ENCODE data around the gene CD8B2. TPM values are rescaled to one million over a fixed set of nuclear protein-coding genes. Genes with fewer than 3 reads are reported as not detected.
"Not testable (repeated sequence)": the region's sequence is repeated elsewhere in the genome, so short reads cannot be mapped to it uniquely, and the experiment has no call there.

CD8B2 gene
- total RNA-seq (not detected), polyA plus RNA-seq (under 1 TPM in 1 of 2 donors, not detected in 1; 0.13 TPM)
- long read RNA-seq, donor 1: 0 reads
- long read RNA-seq, donor 2: 0 reads
- long read RNA-seq, donor 3: 0 reads
- long read RNA-seq, donor 4: 0 reads
- long read RNA-seq, donor 5: 0 reads

GRCh38 chr2:106486551-106487385 lies at the start of gene CD8B2:
CD8B2 (plus strand) TSS chr2:106487364; CDS start chr2:106487427, 63 bp downstream.
- H3K9ac ChIP-seq (ENCODE audit: insufficient read depth in 1 of 2, low read length in 2 of 2); H3K27ac ChIP-seq (ENCODE audit: low read depth in 1 of 2, low read length in 1 of 2); DNase-seq; H3K4me3 ChIP-seq; H3K36me3 ChIP-seq (ENCODE audit: control insufficient read depth in 4 of 4, insufficient read depth in 4 of 4, low read length in 4 of 4); H3K4me1 ChIP-seq (ENCODE audit: control insufficient read depth in 5 of 5, insufficient read depth in 5 of 5, low read length in 5 of 5); H3K27me3 ChIP-seq (ENCODE audit: control insufficient read depth in 3 of 3, insufficient read depth in 3 of 3, low read length in 2 of 3); ATAC-seq (ENCODE audit: insufficient read depth, low FRiP score); H3K9me3 ChIP-seq (ENCODE audit: control insufficient read depth in 4 of 4, insufficient read depth in 3 of 4, low read length in 3 of 4): not testable (repeated sequence)
- 19 to 30% methylated on average over 16 to 29 of the region's 39 CpGs for WGBS, 2 donors

GRCh38 chr2:106461882-106462281 lies 25.3 kb upstream of the CD8B2 start:
- H3K27me3 ChIP-seq (ENCODE audit: control insufficient read depth in 3 of 3, insufficient read depth in 3 of 3, low read length in 2 of 3); H3K4me1 ChIP-seq (ENCODE audit: control insufficient read depth in 5 of 5, insufficient read depth in 5 of 5, low read length in 5 of 5); H3K9ac ChIP-seq (ENCODE audit: insufficient read depth in 1 of 2, low read length in 2 of 2); H3K27ac ChIP-seq (ENCODE audit: low read depth in 1 of 2, low read length in 1 of 2); H3K9me3 ChIP-seq (ENCODE audit: control insufficient read depth in 4 of 4, insufficient read depth in 3 of 4, low read length in 3 of 4); H3K36me3 ChIP-seq (ENCODE audit: control insufficient read depth in 4 of 4, insufficient read depth in 4 of 4, low read length in 4 of 4); H3K4me3 ChIP-seq; ATAC-seq (ENCODE audit: insufficient read depth, low FRiP score): not testable (repeated sequence)
- 37 to 63% methylated on average over 10 of the region's 10 CpGs for WGBS, 2 donors
- DNase-seq: peak in 1 of 3 donors; percentile 10

GRCh38 chr2:106467516-106467915 lies 19.6 kb upstream of the CD8B2 start:
- not testable (repeated sequence) for DNase-seq; H3K4me1 ChIP-seq (ENCODE audit: control insufficient read depth in 5 of 5, insufficient read depth in 5 of 5, low read length in 5 of 5); H3K36me3 ChIP-seq (ENCODE audit: control insufficient read depth in 4 of 4, insufficient read depth in 4 of 4, low read length in 4 of 4); H3K9ac ChIP-seq (ENCODE audit: insufficient read depth in 1 of 2, low read length in 2 of 2); ATAC-seq (ENCODE audit: insufficient read depth, low FRiP score); H3K9me3 ChIP-seq (ENCODE audit: control insufficient read depth in 4 of 4, insufficient read depth in 3 of 4, low read length in 3 of 4); H3K4me3 ChIP-seq; H3K27me3 ChIP-seq (ENCODE audit: control insufficient read depth in 3 of 3, insufficient read depth in 3 of 3, low read length in 2 of 3); H3K27ac ChIP-seq (ENCODE audit: low read depth in 1 of 2, low read length in 1 of 2)
- 94 to 98% methylated on average over 36 to 47 of the region's 49 CpGs for WGBS, 2 donors

DNA sequence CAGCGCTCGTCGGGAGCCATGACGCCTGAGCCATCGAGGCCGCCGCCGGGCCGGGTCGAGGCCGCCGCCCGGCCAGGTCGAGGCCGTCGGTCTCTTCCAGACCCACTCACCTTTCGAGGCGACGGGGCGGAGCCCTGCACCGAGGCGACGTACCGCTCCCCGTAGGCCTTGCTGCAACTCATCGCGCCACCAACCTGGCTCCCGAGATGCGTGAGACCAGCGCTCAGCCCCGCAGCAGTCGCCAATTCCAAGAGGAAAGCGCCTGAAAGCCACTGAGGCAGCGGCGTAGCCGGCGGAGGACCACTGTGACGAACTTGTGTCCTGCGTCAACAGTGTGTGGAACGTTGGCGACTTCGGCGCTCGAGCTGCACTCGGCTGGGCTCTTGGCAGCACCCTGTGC lies 19.1 kb upstream of the CD8B2 start, which contains the start of gene RGPD3:
TSS of gene RGPD3 (minus strand) at position 307 of the 400 bp plus-strand sequence. CDS start at position 182, 125 bp downstream.
- not testable (repeated sequence) for ATAC-seq (ENCODE audit: insufficient read depth, low FRiP score); H3K4me1 ChIP-seq (ENCODE audit: control insufficient read depth in 5 of 5, insufficient read depth in 5 of 5, low read length in 5 of 5); DNase-seq

GRCh38 chr2:106470658-106471057 lies 16.5 kb upstream of the CD8B2 start:
- H3K27me3 ChIP-seq (ENCODE audit: control insufficient read depth in 3 of 3, insufficient read depth in 3 of 3, low read length in 2 of 3); H3K27ac ChIP-seq (ENCODE audit: low read depth in 1 of 2, low read length in 1 of 2); H3K9me3 ChIP-seq (ENCODE audit: control insufficient read depth in 4 of 4, insufficient read depth in 3 of 4, low read length in 3 of 4); ATAC-seq (ENCODE audit: insufficient read depth, low FRiP score); H3K36me3 ChIP-seq (ENCODE audit: control insufficient read depth in 4 of 4, insufficient read depth in 4 of 4, low read length in 4 of 4); DNase-seq; H3K4me1 ChIP-seq (ENCODE audit: control insufficient read depth in 5 of 5, insufficient read depth in 5 of 5, low read length in 5 of 5); H3K9ac ChIP-seq (ENCODE audit: insufficient read depth in 1 of 2, low read length in 2 of 2); H3K4me3 ChIP-seq: not testable (repeated sequence)
- WGBS, 2 donors: 4 to 5% methylated on average over 4 of the region's 4 CpGs
- TF ChIP-seq, protein P1, sequence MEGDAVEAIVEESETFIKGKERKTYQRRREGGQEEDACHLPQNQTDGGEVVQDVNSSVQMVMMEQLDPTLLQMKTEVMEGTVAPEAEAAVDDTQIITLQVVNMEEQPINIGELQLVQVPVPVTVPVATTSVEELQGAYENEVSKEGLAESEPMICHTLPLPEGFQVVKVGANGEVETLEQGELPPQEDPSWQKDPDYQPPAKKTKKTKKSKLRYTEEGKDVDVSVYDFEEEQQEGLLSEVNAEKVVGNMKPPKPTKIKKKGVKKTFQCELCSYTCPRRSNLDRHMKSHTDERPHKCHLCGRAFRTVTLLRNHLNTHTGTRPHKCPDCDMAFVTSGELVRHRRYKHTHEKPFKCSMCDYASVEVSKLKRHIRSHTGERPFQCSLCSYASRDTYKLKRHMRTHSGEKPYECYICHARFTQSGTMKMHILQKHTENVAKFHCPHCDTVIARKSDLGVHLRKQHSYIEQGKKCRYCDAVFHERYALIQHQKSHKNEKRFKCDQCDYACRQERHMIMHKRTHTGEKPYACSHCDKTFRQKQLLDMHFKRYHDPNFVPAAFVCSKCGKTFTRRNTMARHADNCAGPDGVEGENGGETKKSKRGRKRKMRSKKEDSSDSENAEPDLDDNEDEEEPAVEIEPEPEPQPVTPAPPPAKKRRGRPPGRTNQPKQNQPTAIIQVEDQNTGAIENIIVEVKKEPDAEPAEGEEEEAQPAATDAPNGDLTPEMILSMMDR (IDR thresholded peaks at IDR 0.05; ENCODE audit: control extremely low read depth, extremely low read depth): peak; percentile 1

More for the DNA sequence above, 19.1 kb upstream of the CD8B2 start, which contains the start of gene RGPD3:
- not testable (repeated sequence) for H3K9me3 ChIP-seq (ENCODE audit: control insufficient read depth in 4 of 4, insufficient read depth in 3 of 4, low read length in 3 of 4); H3K9ac ChIP-seq (ENCODE audit: insufficient read depth in 1 of 2, low read length in 2 of 2); H3K27ac ChIP-seq (ENCODE audit: low read depth in 1 of 2, low read length in 1 of 2); H3K36me3 ChIP-seq (ENCODE audit: control insufficient read depth in 4 of 4, insufficient read depth in 4 of 4, low read length in 4 of 4); H3K4me3 ChIP-seq; H3K27me3 ChIP-seq (ENCODE audit: control insufficient read depth in 3 of 3, insufficient read depth in 3 of 3, low read length in 2 of 3)
- WGBS, 2 donors: 97 to 98% methylated on average over 45 of the region's 45 CpGs

DNA sequence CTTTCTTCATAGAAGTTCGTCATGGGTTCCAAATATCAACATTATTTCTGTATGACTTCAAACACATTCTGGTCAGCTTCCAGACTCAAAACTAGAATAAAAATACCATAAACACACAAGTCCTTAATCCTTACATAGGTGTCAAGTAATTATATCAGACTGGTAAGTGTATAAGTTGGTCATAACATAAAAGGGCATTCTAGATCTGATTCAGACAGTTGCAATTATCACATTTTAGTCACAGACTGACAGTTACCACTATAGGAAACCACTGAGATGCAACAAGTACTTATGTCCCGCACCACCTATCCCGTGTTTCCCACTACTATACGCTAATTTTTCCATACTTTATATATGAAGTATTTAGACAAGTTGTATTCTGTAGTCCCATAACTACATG lies 9.5 kb upstream of the CD8B2 start:
- not testable (repeated sequence) for H3K4me3 ChIP-seq; ATAC-seq (ENCODE audit: insufficient read depth, low FRiP score); H3K9me3 ChIP-seq (ENCODE audit: control insufficient read depth in 4 of 4, insufficient read depth in 3 of 4, low read length in 3 of 4); H3K27me3 ChIP-seq (ENCODE audit: control insufficient read depth in 3 of 3, insufficient read depth in 3 of 3, low read length in 2 of 3); H3K9ac ChIP-seq (ENCODE audit: insufficient read depth in 1 of 2, low read length in 2 of 2); H3K4me1 ChIP-seq (ENCODE audit: control insufficient read depth in 5 of 5, insufficient read depth in 5 of 5, low read length in 5 of 5); H3K27ac ChIP-seq (ENCODE audit: low read depth in 1 of 2, low read length in 1 of 2); H3K36me3 ChIP-seq (ENCODE audit: control insufficient read depth in 4 of 4, insufficient read depth in 4 of 4, low read length in 4 of 4); DNase-seq
- WGBS, 2 donors: 78 to 90% methylated on average over 1 of the region's 4 CpGs

DNA sequence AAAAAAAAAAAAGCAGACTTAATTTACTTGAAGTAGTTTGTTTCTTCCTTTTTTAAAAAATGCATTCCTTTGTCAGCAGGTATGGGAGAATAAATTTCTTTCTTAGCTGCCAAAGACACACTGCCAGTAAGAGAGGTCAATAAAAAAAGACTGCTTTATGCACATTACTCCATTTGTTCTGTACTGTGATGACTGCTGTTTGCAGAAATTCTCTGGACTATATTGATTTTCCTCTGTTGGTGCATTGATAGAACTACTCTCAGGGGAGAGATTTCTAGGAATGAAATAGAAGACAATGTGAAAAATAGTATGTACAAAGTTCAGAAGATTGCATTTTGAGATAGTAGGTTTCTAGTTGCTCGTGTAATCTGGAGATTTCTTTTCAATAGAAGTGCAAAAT lies 7.6 kb upstream of the CD8B2 start:
- not testable (repeated sequence) for DNase-seq; H3K9ac ChIP-seq (ENCODE audit: insufficient read depth in 1 of 2, low read length in 2 of 2); H3K9me3 ChIP-seq (ENCODE audit: control insufficient read depth in 4 of 4, insufficient read depth in 3 of 4, low read length in 3 of 4); H3K27ac ChIP-seq (ENCODE audit: low read depth in 1 of 2, low read length in 1 of 2); H3K27me3 ChIP-seq (ENCODE audit: control insufficient read depth in 3 of 3, insufficient read depth in 3 of 3, low read length in 2 of 3); H3K4me1 ChIP-seq (ENCODE audit: control insufficient read depth in 5 of 5, insufficient read depth in 5 of 5, low read length in 5 of 5); ATAC-seq (ENCODE audit: insufficient read depth, low FRiP score); H3K36me3 ChIP-seq (ENCODE audit: control insufficient read depth in 4 of 4, insufficient read depth in 4 of 4, low read length in 4 of 4); H3K4me3 ChIP-seq
- WGBS, 2 donors: no CpG with 5 or more reads among the region's 1 CpG
